HG03575 (cell line): ENCODE measurements around the gene B3GALT5.

ENCODE experiments used
- ATAC-seq: cut with Tn5 transposase; IDR thresholded peaks from one replicate; pipeline ENCODE4 v1.9.1; 2021; ENCODE audit not compliant: unreplicated experiment, insufficient number of reproducible peaks, low FRiP score; ENCODE audit errors: extremely low read depth

The B3GALT5 gene

GRCh38 chr21:39638281-39638680, 25.5 kb downstream of the B3GALT5 start:
- ATAC-seq, result no peak

GRCh38 chr21:39640754-39641153, 28.0 kb downstream of the B3GALT5 start:
- no peak for ATAC-seq

- ATAC-seq, result no peak
Observed at GRCh38 chr21:39641827-39642450, 29.2 kb downstream of the B3GALT5 start.

GRCh38 chr21:39644062-39644560, 31.4 kb downstream of the B3GALT5 start:
- ATAC-seq, result no peak

GRCh38 chr21:39645331-39645730, 32.6 kb downstream of the B3GALT5 start:
- no peak for ATAC-seq

GRCh38 chr21:39647476-39647875, 34.7 kb downstream of the B3GALT5 start:
- ATAC-seq, result no peak

GRCh38 chr21:39648879-39649278, 36.1 kb downstream of the B3GALT5 start:
- ATAC-seq, result no peak

- ATAC-seq, result no peak
Observed at GRCh38 chr21:39649526-39649925, 36.8 kb downstream of the B3GALT5 start.

- ATAC-seq, result no peak
Observed at GRCh38 chr21:39650306-39650705, 37.6 kb downstream of the B3GALT5 start.

GRCh38 chr21:39650801-39651200, 38.1 kb downstream of the B3GALT5 start:
- no peak for ATAC-seq

- ATAC-seq, result no peak
Observed at GRCh38 chr21:39651206-39651605, 38.5 kb downstream of the B3GALT5 start.

- no peak for ATAC-seq
Observed at GRCh38 chr21:39654951-39655350, 42.2 kb downstream of the B3GALT5 start.

- no peak for ATAC-seq
Observed at GRCh38 chr21:39655589-39655988, 42.8 kb downstream of the B3GALT5 start.

- ATAC-seq, result no peak
Observed at GRCh38 chr21:39656209-39656608, 43.5 kb downstream of the B3GALT5 start.

- ATAC-seq, result no peak
Observed at GRCh38 chr21:39657091-39657689, 44.5 kb downstream of the B3GALT5 start.

- no peak for ATAC-seq
Observed at GRCh38 chr21:39658066-39658465, 45.3 kb downstream of the B3GALT5 start.

GRCh38 chr21:39659070-39659815, 46.5 kb downstream of the B3GALT5 start:
- ATAC-seq, result no peak

GRCh38 chr21:39660191-39660980, 47.6 kb downstream of the B3GALT5 start:
- no peak for ATAC-seq

GRCh38 chr21:39661121-39661520, 48.4 kb downstream of the B3GALT5 start:
- no peak for ATAC-seq
